ENCODE results near the gene TRIAP1.
"Not testable (repeated sequence)": the region's sequence is repeated elsewhere in the genome, so short reads cannot be mapped to it uniquely, and the experiment has no call there.

The TRIAP1 gene

GRCh38 chr12:120468325-120468820 lies 22.2 kb upstream of the TRIAP1 start:
- peak; percentile 25 to 29 for DNase-seq

- DNase-seq, result no peak
These were observed 21.3 kb upstream of the TRIAP1 start for GRCh38 chr12:120467439-120467838.

GRCh38 chr12:120466560-120467315 lies 20.6 kb upstream of the TRIAP1 start:
- DNase-seq, result peak; percentile 55 to 66

- no peak for DNase-seq
These were observed 19.6 kb upstream of the TRIAP1 start for GRCh38 chr12:120465756-120466155.

- DNase-seq, result no peak
These were observed 17.5 kb upstream of the TRIAP1 start for GRCh38 chr12:120463712-120464111.

GRCh38 chr12:120462099-120462640 lies 16.0 kb upstream of the TRIAP1 start:
- DNase-seq, result no peak

- DNase-seq, result no peak
These were observed 14.0 kb upstream of the TRIAP1 start for GRCh38 chr12:120460157-120460556.

- peak in 1 of 2 donors; percentile 22 for DNase-seq
These were observed 10.9 kb upstream of the TRIAP1 start for GRCh38 chr12:120457133-120457532.

- no peak for DNase-seq
These were observed 9.1 kb upstream of the TRIAP1 start for GRCh38 chr12:120455302-120455701.

GRCh38 chr12:120453977-120454376 lies 7.8 kb upstream of the TRIAP1 start:
- peak; percentile 34 to 61 for DNase-seq

- no peak for DNase-seq
These were observed 7.0 kb upstream of the TRIAP1 start for GRCh38 chr12:120453060-120453750.

- not testable (repeated sequence) for DNase-seq
These were observed 6.3 kb upstream of the TRIAP1 start for GRCh38 chr12:120452524-120452923.

GRCh38 chr12:120447992-120448391 lies 1.8 kb upstream of the TRIAP1 start:
- DNase-seq, result no peak

- DNase-seq, result not testable (repeated sequence)
These were observed 627 bp upstream of the TRIAP1 start for GRCh38 chr12:120446844-120447178.

- no peak for DNase-seq
These were observed 1.5 kb downstream of the TRIAP1 start for GRCh38 chr12:120444676-120445075.

- peak; percentile 84 to 86 for DNase-seq
These were observed 6.4 kb downstream of the TRIAP1 start for GRCh38 chr12:120439646-120440247.

GRCh38 chr12:120438495-120439198 lies 7.5 kb downstream of the TRIAP1 start:
- DNase-seq, result no peak

- peak; percentile 99 for DNase-seq
These were observed 8.3 kb downstream of the TRIAP1 start, which contains the start of gene COX6A1 for GRCh38 chr12:120437735-120438494. COX6A1 (plus strand) TSS chr12:120438113; CDS start chr12:120438127, 14 bp downstream.

GRCh38 chr12:120432772-120433525 lies 13.2 kb downstream of the TRIAP1 start:
- no peak for DNase-seq

GRCh38 chr12:120429368-120429767 lies 16.8 kb downstream of the TRIAP1 start:
- DNase-seq, result no peak

GRCh38 chr12:120428597-120429229 lies 17.5 kb downstream of the TRIAP1 start:
- no peak for DNase-seq

Measured in CD4-positive, alpha-beta T cell treated with Interleukin-4 for 1 hour (primary cell).